HEK293 (cell line): ENCODE data around the gene PPIL4.
A peak's percentile ranks its signal among the peaks of the same experiment; 100 is the strongest.

ENCODE experiments used
- CTCF ChIA-PET: fragments of 350-600 bp; formaldehyde crosslinking; extraction: SDS; loops from one replicate; lab custom pipeline; 2021; ENCODE audit warnings: antibody characterized with exemption; lab: Yijun Ruan, JAX
- POLR2A ChIA-PET: fragments of 300-600 bp; formaldehyde crosslinking; extraction: SDS; loops from one replicate; lab custom pipeline; 2020; ENCODE audit warnings: antibody characterized with exemption, inconsistent platforms; lab: Yijun Ruan, JAX
- H3K27ac ChIP-seq: fragments of 200-500 bp; sonication (Bioruptor generic); 2 replicates; pipeline ENCODE4 v1.5.1; 2014; ENCODE audit warnings: low read depth, low read length, control low read depth, inconsistent platforms; ENCODE audit errors: extremely low read depth
- H3K36me3 ChIP-seq, 2 experiments: fragments of 200-500 bp in 1 of 2; sonication (Bioruptor generic) in 1 of 2; 1 replicate in 1 of 2; 2 replicates in 1 of 2; pipeline ENCODE4 v1.5.1; 2014 to 2017; ENCODE audit warnings: inconsistent platforms in 2 of 2, low read length in 2 of 2; ENCODE audit not compliant: control insufficient read depth in 2 of 2, insufficient read depth in 1 of 2
- H3K4me1 ChIP-seq: fragments of 200-500 bp; sonication (Bioruptor generic); 2 replicates; pipeline ENCODE4 v1.5.1; 2014; ENCODE audit warnings: mild to moderate bottlenecking, low read length, inconsistent platforms; ENCODE audit not compliant: control insufficient read depth, insufficient read depth
- H3K4me3 ChIP-seq: 2 replicates; pipeline ENCODE4 v1.5.1; 2011; ENCODE audit warnings: low read depth, mild to moderate bottlenecking, control low read depth, low read length, moderate library complexity
- H3K9me3 ChIP-seq: fragments of 200-500 bp; sonication (Bioruptor generic); 2 replicates; pipeline ENCODE4 v1.5.1; 2014; ENCODE audit warnings: low read depth, low read length, inconsistent platforms; ENCODE audit not compliant: control insufficient read depth, insufficient read depth
- KLF10 ChIP-seq: fragments of 450-650 bp; IDR thresholded peaks from 2 replicates; pipeline ENCODE4 v1.5.1; 2018; ENCODE audit warnings: missing biosample characterization, mild to moderate bottlenecking, missing genetic modification characterization
- YY1 ChIP-seq: fragments of 450-650 bp; formaldehyde crosslinking; IDR thresholded peaks from 2 replicates; pipeline ENCODE4 v1.5.1; 2018; ENCODE audit warnings: missing biosample characterization, missing genetic modification characterization
- ZBTB6 ChIP-seq: fragments of 450-650 bp; formaldehyde crosslinking; IDR thresholded peaks from 2 replicates; pipeline ENCODE4 v1.5.1; 2017; ENCODE audit warnings: missing biosample characterization, missing genetic modification characterization
- ZNF121 ChIP-seq: fragments of 450-650 bp; formaldehyde crosslinking; IDR thresholded peaks from 2 replicates; pipeline ENCODE4 v1.5.1; 2016; ENCODE audit warnings: missing biosample characterization, missing genetic modification characterization
- ZNF274 ChIP-seq, 2 experiments: fragments of 200-500 bp in 1 of 2; fragments of 450-650 bp in 1 of 2; sonication (Bioruptor generic) in 1 of 2; formaldehyde crosslinking in 1 of 2; IDR thresholded peaks; 2 replicates each; pipeline versions ENCODE4 v1.5.1 to v1.6.1; 2014 to 2016; ENCODE audit warnings: borderline replicate concordance in 1 of 2, inconsistent platforms in 1 of 2, low read length in 1 of 2, missing biosample characterization in 1 of 2, missing genetic modification characterization in 1 of 2
- ZNF341 ChIP-seq: fragments of 450-650 bp; formaldehyde crosslinking; IDR thresholded peaks from 2 replicates; pipeline ENCODE4; 2016; ENCODE audit warnings: low read depth, missing biosample characterization, missing genetic modification characterization
- ZNF416 ChIP-seq: fragments of 450-650 bp; formaldehyde crosslinking; IDR thresholded peaks from 2 replicates; pipeline ENCODE4 v1.5.1; 2016; ENCODE audit warnings: missing biosample characterization, missing genetic modification characterization
- ZNF621 ChIP-seq: fragments of 450-650 bp; formaldehyde crosslinking; IDR thresholded peaks from 2 replicates; pipeline ENCODE4 v1.5.1; 2017; ENCODE audit warnings: missing biosample characterization, missing genetic modification characterization
- TF ChIP-seq, protein P1 (sequence below): fragments of 450-650 bp; formaldehyde crosslinking; IDR thresholded peaks from 2 replicates; pipeline ENCODE4 v1.5.1; 2016; ENCODE audit warnings: missing biosample characterization, missing genetic modification characterization
- TF ChIP-seq, protein P2 (sequence below): fragments of 450-650 bp; IDR thresholded peaks from 2 replicates; pipeline ENCODE4 v1.5.1; 2018; ENCODE audit warnings: missing biosample characterization, mild to moderate bottlenecking, missing genetic modification characterization
- TF ChIP-seq, protein P3 (sequence below): fragments of 450-650 bp; formaldehyde crosslinking; IDR thresholded peaks from 2 replicates; pipeline ENCODE4 v1.5.1; 2016; ENCODE audit warnings: missing biosample characterization, missing genetic modification characterization

PPIL4 gene

GRCh38 chr6:149480502-149481280, 65.2 kb downstream of the PPIL4 start (continued):
- TF ChIP-seq, protein P1, sequence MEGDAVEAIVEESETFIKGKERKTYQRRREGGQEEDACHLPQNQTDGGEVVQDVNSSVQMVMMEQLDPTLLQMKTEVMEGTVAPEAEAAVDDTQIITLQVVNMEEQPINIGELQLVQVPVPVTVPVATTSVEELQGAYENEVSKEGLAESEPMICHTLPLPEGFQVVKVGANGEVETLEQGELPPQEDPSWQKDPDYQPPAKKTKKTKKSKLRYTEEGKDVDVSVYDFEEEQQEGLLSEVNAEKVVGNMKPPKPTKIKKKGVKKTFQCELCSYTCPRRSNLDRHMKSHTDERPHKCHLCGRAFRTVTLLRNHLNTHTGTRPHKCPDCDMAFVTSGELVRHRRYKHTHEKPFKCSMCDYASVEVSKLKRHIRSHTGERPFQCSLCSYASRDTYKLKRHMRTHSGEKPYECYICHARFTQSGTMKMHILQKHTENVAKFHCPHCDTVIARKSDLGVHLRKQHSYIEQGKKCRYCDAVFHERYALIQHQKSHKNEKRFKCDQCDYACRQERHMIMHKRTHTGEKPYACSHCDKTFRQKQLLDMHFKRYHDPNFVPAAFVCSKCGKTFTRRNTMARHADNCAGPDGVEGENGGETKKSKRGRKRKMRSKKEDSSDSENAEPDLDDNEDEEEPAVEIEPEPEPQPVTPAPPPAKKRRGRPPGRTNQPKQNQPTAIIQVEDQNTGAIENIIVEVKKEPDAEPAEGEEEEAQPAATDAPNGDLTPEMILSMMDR (tag by site-specific recombination): no peak
- TF ChIP-seq KLF10 (tag by site-specific recombination): no peak

DNA sequence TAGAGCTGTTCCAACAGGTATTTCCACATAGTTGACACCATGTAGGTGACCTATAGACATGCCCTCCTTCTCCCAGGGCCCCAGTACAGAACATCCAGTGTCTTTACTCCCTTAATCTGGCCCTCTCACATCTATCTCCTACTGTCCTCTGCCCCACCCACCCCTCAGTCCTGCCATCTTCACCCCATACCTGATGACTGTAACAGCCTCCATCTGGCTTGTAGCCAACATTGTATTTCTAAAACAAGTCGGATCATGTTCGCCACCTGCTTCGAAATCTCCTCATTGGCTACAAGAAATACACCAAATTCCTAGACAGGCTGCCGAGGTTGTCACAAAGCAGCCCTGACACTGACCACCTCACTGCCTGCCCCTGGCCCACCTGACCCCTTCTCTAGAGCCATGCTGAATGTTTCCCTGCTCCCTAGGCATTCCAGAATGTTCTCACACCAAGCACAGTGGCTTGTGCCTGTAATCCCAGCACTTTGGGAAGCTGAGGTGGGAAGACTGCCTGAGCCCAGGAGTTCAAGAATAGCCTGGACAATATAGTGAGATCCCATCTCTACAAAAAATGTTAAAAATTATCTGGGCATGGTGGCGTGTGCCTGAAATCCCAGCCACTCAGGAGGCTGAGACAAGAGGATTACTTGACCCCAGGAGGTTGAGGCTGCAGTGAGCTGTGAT, 67.1 kb downstream of the PPIL4 start:
- no peaks in the 10 kb centered on the region for H3K36me3 ChIP-seq
- H3K4me3 ChIP-seq: no peak overlapping the region
- no peak overlapping the region for H3K27ac ChIP-seq
- H3K4me1 ChIP-seq: peaks cover under 1% of the 10 kb centered on the region; the same call in 1 of the 2 replicates
- TF ChIP-seq ZNF121 (tag by site-specific recombination): 0 out of 2 replicates have a peak, but pooled peaks have one; percentile 33
- TF ChIP-seq ZNF416 (tag by site-specific recombination): no peak
- no peak for TF ChIP-seq ZNF621 (tag by site-specific recombination)
- peak; percentile 41; the same call in 1 of the 2 replicates for TF ChIP-seq ZNF341 (tag by site-specific recombination)
- ChIA-PET CTCF (interaction anchor here (1.2 to 1.9 kb wide), 3 partner anchors 10 to 450 kb away, joined by 4 to 6 read pairs (median 5); no protein-coding TSS in a partner anchor), POLR2A (no interaction called here)
- H3K9me3 ChIP-seq: no peaks in the 10 kb centered on the region

DNA sequence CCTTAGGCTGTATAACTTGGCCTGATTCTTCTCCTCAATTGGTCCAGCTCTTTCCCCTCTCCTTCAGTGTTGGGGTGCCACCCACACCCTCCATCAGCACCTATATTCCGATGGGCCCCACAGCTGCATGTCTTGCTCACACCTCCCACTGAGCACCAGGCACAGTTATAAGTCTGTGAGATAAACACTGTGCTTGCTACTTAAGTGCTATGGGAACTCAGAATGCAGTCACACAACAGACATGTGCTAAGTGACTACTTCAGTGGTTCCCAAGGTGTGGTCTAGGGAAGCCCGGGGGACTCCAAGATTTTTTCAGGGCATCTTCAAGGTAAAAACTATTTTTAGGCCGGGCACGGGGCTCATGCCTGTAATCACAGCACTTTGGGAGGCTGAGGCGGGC, 68.3 kb downstream of the PPIL4 start:
- Histone ChIP-seq H3K36me3 (no peaks in the 10 kb centered on the region), H3K4me1 (peaks cover 9% of the 10 kb centered on the region), H3K4me3 (no peak overlapping the region), H3K27ac (no peak overlapping the region), H3K9me3 (no peaks in the 10 kb centered on the region)
- ChIA-PET POLR2A (interaction anchor here (0.7 kb wide), 1 partner anchor 19 kb away, joined by 6 read pairs; no protein-coding TSS in a partner anchor), CTCF (interaction anchor here (1.0 kb wide), 1 partner anchor 32 kb away, joined by 4 read pairs; no protein-coding TSS in a partner anchor)
- TF ChIP-seq, protein P2, sequence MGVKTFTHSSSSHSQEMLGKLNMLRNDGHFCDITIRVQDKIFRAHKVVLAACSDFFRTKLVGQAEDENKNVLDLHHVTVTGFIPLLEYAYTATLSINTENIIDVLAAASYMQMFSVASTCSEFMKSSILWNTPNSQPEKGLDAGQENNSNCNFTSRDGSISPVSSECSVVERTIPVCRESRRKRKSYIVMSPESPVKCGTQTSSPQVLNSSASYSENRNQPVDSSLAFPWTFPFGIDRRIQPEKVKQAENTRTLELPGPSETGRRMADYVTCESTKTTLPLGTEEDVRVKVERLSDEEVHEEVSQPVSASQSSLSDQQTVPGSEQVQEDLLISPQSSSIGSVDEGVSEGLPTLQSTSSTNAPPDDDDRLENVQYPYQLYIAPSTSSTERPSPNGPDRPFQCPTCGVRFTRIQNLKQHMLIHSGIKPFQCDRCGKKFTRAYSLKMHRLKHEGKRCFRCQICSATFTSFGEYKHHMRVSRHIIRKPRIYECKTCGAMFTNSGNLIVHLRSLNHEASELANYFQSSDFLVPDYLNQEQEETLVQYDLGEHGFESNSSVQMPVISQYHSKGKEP (tag by site-specific recombination): no peak
- no peak for TF ChIP-seq ZBTB6 (tag by site-specific recombination)
- TF ChIP-seq YY1 (tag by site-specific recombination): no peak
- TF ChIP-seq ZNF274 (IDR thresholded peaks at IDR 0.05; ENCODE audit: low read length): no peak
- TF ChIP-seq ZNF274 (tag by site-specific recombination; IDR thresholded peaks at IDR 0.05; ENCODE audit: borderline replicate concordance): no peak
- TF ChIP-seq, protein P3, sequence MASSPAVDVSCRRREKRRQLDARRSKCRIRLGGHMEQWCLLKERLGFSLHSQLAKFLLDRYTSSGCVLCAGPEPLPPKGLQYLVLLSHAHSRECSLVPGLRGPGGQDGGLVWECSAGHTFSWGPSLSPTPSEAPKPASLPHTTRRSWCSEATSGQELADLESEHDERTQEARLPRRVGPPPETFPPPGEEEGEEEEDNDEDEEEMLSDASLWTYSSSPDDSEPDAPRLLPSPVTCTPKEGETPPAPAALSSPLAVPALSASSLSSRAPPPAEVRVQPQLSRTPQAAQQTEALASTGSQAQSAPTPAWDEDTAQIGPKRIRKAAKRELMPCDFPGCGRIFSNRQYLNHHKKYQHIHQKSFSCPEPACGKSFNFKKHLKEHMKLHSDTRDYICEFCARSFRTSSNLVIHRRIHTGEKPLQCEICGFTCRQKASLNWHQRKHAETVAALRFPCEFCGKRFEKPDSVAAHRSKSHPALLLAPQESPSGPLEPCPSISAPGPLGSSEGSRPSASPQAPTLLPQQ: no peak
